KBM-7 (cell line): Measurements from ENCODE around the gene GLMP.

ENCODE experiments used
- DNase-seq: peaks from one replicate; pipeline ENCODE4 v3.0.0-alpha.2; 2015
- in situ Hi-C: fragments of 300-500 bp; cut with MboI; formaldehyde crosslinking; loops from 2 replicates; pipeline ENCODE4 v1.14.3; 2020; ENCODE audit warnings: low sequenced_read_pairs, low pct_unique_long_range_greater_than_20kb, mixed read lengths

GLMP gene

DNA sequence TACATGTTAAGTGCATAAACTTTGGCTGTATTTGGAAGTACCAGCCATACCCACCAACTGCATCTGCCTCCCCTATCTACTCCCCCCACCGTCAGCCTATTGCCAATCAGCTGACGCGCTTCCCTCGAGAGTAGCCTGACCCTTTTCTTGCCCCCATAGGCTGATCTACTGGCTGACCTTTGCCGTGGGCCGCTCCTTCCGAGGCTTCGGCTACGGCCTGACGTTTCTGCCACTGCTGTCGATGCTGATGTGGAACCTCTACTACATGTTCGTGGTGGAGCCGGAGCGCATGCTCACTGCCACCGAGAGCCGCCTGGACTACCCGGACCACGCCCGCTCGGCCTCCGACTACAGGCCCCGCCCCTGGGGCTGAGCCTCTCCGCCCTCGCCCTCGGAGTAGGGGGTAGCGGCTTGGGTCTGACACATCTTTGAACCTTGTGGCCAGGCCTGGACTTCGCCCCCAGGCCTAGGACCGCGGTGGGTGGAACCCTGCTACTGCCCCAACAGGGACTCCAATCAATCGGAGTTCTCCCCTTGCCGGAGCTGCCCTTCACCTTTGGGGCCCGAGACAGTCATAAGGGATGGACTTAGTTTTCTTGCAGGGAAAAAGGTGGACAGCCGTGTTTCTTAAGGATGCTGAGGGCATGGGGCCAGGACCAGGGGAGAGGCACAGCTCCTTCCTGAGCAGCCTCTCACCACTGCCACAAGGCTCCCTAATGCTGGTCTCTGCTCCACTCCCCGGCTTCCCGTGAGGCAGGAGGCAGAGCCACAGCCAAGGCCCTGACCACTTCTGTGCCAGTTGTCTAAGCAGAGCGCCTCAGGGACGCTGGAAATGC is 4.0 kb downstream of the GLMP start:
- in situ Hi-C loops, result no loop called here
- DNase-seq, result no peak

DNA sequence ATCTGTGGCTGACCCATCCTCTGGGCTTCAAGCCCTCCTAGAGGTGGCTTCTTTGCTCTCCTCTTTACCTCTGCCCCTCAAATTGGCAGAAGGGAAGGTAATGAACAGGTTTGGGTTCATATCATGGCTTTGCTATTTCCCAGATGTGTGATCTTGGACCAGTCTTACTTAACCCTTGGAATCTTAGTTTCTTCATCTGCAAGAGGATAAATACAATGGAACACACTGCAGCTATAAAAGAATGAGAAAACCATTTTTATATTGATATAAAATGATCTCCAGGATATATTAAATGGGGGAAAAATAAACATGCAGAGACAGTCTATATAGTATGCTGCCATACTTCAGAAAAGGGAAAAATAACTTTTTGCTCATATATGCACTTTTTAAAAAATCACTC is 5.6 kb downstream of the GLMP start:
- DNase-seq, result no peak
- in situ Hi-C loops, result no loop called here

DNA sequence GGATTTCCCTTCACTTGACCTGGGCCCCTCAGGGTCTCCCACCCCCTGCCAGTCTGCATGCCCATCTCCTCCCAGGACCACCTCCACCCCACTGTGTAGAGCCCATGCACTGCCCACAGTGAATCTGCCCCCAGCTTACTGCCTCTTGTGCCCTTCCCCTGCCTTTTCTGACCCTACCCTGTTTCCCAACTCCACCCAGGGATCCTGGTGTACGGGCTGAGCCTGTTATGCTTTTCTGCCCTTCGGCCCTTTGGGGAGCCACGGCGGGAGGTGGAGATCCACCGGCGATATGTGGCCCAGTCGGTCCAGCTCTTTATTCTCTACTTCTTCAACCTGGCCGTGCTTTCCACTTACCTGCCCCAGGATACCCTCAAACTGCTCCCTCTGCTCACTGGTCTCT is 9.4 kb downstream of the GLMP start:
- no peak for DNase-seq
- in situ Hi-C loops, result no loop called here

DNA sequence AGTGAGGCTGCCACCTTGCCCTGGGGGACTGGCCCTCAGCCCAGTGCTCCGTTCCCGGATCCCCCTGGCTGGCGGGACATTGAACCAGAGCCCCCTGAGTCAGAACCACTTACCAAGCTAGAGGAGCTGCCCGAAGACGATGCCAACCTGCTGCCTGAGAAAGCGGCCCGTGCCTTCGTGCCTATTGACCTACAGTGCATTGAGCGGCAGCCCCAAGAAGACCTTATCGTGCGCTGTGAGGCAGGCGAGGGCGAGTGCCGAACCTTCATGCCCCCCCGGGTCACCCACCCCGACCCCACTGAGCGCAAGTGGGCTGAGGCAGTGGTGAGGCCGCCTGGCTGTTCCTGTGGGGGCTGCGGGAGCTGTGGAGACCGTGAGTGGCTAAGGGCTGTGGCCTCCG is 10.0 kb downstream of the GLMP start:
- in situ Hi-C loops, result no loop called here
- DNase-seq, result no peak

DNA sequence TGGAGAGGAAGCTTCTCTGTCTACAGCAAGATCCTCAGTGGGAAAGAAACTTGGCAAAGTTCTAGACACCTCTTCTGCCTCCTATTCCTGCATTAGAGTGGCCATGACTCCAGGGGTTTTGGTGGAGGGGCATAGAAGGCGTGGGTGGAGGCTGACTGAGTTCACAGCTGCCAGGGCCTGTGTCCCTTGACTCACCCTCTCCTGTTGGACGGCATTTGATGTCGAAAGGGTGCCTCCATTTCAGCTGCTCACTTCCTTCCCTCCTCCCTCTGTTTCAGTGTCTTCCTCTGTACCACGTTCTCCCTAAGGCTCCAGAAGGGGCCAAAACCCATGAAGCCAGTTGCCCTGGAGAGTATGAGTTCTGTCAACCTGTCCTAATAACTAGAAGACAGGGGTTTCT is 10.7 kb downstream of the GLMP start:
- no peak for DNase-seq

DNA sequence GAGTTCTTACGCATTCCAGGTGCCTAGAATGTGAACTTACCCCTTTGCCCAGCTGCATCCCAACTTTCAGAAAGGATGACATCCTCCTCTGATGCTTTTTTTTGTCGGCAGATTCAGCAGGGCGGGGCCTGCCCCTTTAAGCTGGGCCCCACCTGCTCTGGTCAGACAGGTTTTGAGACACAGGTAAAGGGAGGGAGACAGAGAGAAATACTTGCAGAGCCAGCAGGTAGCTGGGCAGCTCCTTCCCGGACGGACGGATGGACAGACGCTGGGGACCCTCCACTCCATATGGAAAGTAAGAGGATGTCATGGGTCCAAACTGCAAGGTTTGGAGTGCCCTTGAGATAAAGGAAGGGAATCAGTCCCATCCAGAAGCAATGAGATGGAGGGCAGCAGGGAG is 11.4 kb downstream of the GLMP start, which contains the start of gene TMEM79:
Gene TMEM79, plus strand, starts transcription at position 214 of the 400 bp plus-strand sequence. CDS start 902 bp downstream, outside the sequence.
- no peak for DNase-seq
- in situ Hi-C loops, result no loop called here

More for the DNA sequence above, 10.7 kb downstream of the GLMP start:
- in situ Hi-C loops, result no loop called here

DNA sequence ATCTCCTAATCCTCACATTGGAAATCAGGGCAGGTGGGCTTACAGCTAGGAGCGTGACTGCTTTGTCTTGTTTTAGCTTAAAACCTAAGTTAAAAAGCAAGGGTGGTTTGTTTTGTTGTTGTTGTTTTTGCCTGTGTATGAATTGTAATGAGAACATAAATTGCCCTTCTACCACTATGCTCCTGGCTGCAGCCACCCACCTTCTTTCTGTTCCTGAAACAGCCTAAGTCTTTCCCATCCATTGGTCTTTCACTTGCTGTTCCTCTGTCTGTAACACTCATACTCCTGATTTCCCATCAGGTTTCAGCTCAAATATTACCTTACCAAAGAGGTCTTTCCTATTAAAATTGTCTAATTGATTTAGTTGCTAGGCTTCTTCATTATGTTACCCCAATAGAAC is 12.0 kb downstream of the GLMP start:
- in situ Hi-C loops, result no loop called here
- DNase-seq, result no peak

DNA sequence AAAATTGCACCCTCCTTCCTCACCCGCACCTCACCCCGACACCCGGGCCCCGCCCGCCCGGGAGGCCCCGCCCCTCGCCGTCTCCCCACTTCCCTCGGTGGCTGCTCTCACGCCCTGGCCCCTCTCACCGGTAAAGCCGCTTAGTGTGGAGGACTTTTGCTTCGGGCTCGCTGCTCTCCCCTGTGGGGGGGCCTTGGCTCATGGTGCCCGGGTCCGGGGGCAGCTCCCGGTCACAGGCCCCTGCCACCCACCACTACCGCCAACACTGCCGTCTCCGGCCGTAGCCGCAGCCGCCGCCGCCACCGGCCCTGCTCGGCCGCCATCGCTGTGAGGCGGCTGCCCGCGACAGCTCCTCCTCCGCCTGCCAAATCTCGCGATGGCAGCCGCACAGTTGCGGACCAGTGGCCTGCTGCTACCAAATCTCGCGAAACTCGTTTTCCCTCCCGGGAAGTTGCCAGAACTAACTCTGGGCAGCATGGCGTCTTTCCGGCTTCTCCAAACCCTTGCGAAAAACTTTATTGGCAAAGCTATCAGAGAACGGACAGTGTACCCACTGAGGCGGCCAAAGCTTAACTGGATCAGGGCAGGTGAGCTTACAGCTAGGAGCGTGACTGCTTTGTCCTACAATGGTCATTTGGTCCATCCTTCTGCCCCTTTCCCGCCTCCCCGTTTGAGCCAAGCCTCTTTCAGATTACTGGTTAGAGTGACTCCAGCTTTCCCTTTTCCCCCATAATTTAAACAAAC is 12.8 kb downstream of the GLMP start, which contains the start of gene SMG5:
Gene SMG5, minus strand, starts transcription at position 347 of the 744 bp plus-strand sequence. Its CDS starts 145 bp downstream, at position 202.
- in situ Hi-C loops, result no loop called here
- peak; percentile 96 for DNase-seq

DNA sequence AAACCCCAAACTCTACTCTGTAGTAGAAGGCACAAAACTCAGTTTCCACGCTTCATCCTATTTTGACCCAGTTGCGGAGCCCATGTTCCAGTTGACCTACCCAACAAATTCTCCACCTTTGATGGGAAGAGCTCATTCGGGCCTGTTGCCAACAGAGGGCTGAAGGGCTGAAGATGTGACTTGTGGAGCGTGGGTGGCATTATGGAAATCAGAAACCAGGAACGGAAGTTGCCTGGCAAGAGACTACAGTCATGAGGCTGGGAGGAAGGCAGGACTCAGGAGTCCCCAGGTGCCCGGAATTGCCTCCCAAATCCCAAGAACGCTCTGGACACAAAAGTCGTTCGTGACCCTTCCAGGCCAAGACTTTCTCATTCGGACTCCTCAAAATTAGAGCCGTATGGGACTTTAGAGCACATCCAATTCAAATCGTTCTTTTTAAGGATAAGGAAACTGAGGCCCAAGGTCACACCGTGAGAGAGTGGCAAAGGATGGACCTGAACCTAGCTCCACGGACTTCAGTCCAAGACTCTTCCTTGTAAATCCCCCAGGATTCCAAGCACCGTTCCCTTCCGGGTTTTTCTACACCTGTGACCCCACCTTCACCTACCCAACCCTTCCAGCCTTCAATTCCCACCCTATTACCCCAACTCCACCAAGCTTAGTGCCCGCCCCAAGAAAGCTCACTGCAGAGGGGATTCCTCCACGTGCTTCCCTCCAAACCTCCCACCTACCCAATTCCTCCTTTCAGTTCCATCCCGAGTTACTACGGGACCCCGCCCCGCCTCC is 13.6 kb downstream of the GLMP start:
- in situ Hi-C loops, result no loop called here
- DNase-seq, result peak; percentile 57

DNA sequence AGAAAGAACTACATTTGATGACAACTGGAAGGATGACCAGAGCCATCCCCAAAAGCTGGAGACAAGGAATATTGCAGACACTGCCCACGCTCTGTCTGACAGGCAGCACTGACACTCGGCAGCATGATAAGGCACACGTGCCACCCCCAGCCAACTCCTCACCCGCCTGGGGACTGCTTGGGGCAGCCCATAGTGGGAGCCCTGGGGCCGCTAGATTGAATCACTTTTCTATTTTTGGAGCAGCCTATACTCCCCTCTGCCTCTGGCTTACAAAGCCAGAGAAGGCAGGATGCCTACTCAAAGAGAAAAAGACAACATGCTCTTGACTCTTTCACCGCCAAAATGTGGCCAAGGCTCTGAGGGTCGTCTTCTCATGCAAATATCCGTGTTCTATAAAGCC is 14.2 kb downstream of the GLMP start:
- in situ Hi-C loops, result no loop called here
- DNase-seq, result peak; percentile 79

DNA sequence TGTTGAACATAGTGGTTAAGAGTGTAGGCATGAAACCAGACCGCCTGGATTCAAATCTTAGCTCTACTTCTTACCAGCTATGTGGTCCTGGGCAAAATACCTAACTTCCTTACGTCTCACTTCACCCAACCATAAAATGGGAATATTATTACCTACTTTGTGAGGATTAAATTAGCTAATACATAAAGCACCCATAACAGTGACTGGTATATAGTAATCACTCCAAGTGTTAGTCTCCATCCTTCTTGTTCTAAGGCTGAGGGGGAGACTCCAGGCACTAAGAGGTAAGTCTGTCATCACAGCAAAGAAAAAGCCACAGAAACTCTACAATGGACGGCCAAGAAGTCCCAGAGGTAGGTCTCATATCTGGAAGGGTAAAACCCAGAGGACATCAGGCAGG is 15.6 kb downstream of the GLMP start:
- in situ Hi-C loops, result no loop called here
- no peak for DNase-seq

DNA sequence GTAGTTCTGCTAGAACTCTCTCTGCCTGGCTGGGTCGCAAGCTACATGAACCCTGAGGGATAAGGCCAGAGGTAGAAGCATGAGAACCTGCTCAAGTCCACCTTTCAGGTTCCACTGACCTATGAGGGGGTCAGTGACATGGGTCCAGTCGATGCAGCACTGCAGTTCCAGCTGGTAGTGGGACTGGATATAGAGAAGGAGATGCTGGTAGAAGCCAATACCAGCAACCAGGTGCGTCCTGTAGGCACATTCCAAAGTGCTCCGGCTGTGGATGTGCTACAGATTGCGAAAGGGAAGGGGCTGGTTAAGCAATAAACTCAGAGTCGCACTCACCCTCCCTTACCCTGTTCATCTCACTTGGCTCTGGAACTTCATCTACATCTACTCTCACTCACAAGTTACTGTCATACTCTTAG is 18.5 kb downstream of the GLMP start:
- no peak for DNase-seq
- in situ Hi-C loops, result no loop called here

DNA sequence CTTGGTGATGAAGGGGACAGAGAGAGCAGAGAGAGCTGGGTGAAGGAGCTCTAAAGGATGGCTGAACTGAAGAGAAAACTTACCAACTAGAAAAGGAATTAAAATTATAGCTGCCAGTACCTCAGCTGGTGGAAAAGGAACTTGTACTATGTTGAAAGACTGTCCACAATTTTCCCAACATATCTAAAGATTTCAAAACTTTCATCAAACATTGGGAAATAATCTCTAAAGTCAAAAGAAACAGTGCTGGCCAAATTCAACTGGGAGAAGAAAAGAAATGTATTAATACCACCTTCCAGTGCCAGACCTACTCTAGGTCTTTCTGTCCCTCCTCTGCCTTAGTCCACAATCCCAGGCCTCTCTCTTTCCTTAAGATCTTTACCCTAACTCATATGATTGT is 18.9 kb downstream of the GLMP start:
- in situ Hi-C loops, result no loop called here
- DNase-seq, result no peak

DNA sequence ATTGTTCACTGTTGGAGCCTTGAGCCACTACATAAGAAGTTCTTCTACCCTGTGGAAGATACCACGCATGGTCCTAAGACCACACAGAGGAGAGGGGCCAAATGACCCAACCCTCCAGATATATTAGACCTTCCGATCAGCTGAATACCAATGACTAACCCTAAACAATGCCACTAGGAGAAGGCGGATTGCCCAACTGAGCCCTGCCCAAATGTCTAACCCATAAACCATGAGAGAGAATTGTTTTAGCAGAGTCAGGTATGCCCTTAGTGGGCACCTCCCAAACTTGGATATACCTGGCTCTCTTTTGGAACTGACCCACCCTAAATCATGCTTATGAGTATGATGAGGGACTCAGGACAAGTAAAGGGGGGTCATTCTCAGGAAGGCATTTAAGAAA is 25.2 kb downstream of the GLMP start:
- in situ Hi-C loops, result no loop called here
- DNase-seq, result no peak

DNA sequence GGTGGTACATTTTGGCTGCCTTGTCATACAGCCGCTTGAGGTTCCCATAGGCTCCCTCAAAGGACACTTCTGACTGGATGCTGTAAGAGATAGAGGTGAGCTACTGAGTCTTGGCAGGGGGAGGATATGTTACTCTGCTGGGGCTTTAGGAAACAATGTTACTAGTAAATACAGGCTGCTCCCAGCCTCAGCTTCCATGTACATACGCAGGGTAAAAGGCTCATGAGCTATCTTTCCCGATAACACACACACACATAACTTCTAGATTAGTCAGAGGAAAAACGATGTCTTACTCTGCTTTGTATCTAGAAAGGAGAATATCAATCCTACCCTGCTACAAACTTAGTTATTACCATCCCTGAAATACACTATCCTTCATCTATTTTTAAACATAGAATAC is 27.1 kb downstream of the GLMP start:
- DNase-seq, result no peak
- in situ Hi-C loops, result no loop called here

DNA sequence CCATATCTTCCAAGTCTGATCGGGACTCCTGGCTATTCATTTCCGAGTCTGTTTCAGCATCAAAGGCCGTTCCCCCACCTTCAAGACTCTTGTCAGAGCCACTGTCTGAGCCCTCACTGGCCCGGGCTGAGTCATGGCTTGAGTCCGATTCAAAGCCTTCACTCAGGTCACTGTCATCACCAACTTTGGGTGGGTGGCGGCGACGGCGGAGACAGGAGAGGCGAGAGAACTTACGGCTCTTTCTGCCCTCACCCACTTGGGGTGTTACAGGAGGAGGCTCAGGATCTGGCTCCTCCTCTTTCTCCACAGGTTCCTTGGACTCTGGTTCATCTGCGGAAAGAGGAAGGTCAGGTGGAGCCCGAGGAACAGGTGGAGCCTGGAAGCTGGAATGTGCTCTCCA is 29.4 kb downstream of the GLMP start:
- in situ Hi-C loops, result no loop called here
- DNase-seq, result no peak

DNA sequence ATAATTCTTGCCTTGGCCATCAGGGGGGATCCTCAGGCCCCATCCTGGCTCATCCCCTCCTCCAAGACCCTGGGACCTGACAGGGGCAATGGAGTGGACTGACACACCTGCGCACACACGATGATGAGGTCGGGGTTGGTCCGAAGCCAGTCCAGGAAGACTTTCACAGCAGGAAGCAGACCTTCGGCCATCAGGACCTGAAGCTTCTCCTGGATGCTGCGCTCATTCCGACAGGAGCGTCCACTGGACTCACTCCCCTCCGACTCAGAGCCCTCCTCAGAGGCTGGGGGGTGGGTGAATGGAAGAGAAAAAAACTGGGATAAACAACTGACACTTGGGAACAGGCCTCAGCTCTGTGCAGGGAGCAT is 32.2 kb downstream of the GLMP start:
- no peak for DNase-seq
- in situ Hi-C loops, result no loop called here

DNA sequence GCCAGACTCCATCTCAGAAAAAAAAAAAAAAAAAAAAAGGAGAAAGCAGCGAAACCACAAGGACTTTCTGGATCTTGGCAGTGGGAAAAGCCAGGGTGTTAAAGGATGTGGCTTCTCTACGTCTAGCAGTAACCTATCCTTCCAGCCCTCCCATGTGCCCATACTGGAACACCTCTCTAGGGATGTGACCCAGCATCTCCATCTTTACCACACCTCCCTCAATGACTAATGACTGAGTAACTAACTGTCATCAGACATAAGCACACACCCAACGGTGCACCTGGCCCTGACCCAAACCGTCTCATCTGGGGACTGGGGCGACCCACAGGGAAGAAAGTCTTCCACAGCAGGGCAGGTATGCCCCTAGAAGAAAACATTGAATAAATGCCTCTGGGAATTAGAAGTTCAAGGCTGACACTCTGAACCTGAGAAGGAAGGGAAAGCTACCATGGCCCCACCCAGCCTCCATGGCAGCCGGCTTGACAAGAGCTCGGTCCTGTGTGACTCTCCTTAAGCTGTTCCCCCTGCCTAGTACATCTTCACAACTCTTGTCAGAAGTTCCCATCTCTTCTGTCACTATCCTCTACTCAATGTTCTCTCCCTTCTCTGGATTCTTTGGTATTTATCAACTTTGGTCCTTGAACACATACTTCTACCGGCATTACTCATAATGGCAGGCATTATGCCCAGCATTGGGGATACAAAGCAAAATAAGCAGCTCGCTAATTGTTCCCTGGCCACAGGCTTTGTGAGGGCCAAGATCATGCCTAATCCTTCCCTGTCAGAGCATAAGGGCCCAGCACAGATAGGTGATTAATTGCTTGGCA is 32.8 kb downstream of the GLMP start:
- DNase-seq, result no peak
- in situ Hi-C loops, result no loop called here

DNA sequence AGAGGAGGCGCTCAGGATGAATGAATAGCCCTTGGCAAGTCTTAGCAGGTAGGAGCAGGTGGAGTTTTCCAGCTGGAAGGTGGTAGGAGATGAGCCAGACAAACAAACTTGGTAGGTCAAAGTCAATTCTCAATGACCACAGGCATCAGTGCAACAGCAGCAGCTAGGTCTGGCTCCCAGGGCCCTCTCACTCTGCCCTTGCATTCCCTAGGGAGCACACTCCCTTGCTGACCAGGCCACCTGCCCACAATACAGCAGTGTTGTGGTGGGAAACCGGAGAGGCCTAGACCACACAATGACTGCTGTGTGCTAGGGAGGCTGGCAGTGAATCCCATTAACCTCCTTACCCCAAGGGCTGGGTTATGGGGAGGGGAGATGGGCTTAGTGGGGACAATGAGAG is 34.6 kb downstream of the GLMP start:
- in situ Hi-C loops, result no loop called here
- DNase-seq, result no peak
